Measurements from ENCODE around the gene GPR61. TPM values are rescaled to one million over a fixed set of nuclear protein-coding genes. Genes with fewer than 3 reads are reported as not detected.
A peak's percentile ranks its signal among the peaks of the same experiment; 100 is the strongest.

GPR61 gene
- total RNA-seq, 1 donor from 2014 or later: not detected

- Mint-ChIP-seq H3K4me3 (peak overlapping the region; percentile 92), H3K36me3 (ENCODE audit: low read depth) (peaks cover 3% of the 10 kb centered on the region), H3K4me1 (peaks cover 9% of the 10 kb centered on the region), H3K27me3 (ENCODE audit: low read depth) (no peaks in the 10 kb centered on the region), H3K9me3 (no peaks in the 10 kb centered on the region), H3K27ac (ENCODE audit: unreplicated experiment) (no peak overlapping the region)
- DNase-seq (ENCODE audit: low read depth, low spot score): no peak
- TF ChIP-seq CTCF (conservative IDR thresholded peaks at IDR 0.05): no peak
Observed at GRCh38 chr1:109493227-109493626, 46.4 kb upstream of the GPR61 start.

GRCh38 chr1:109493805-109494539, 45.7 kb upstream of the GPR61 start, which contains the start of gene CYB561D1:
CYB561D1 (plus strand) TSS chr1:109494094; CDS start chr1:109494140, 46 bp downstream.
- H3K27me3 Mint-ChIP-seq (ENCODE audit: low read depth): no peaks in the 10 kb centered on the region
- peak within 1 kb of the TSS; percentile 92 for H3K4me3 Mint-ChIP-seq
- H3K9me3 Mint-ChIP-seq: no peaks in the 10 kb centered on the region
- DNase-seq (ENCODE audit: low read depth, low spot score): peak; percentile 93
- peak; percentile 96 for TF ChIP-seq CTCF (conservative IDR thresholded peaks at IDR 0.05)
- H3K36me3 Mint-ChIP-seq (ENCODE audit: low read depth): peaks cover 3% of the 10 kb centered on the region
- no peak within 1 kb of the TSS for H3K27ac Mint-ChIP-seq (ENCODE audit: unreplicated experiment)
- H3K4me1 Mint-ChIP-seq: peaks cover 13% of the 10 kb centered on the region

- no peak for TF ChIP-seq CTCF (conservative IDR thresholded peaks at IDR 0.05)
- no peak for DNase-seq (ENCODE audit: low read depth, low spot score)
- H3K36me3 Mint-ChIP-seq (ENCODE audit: low read depth): peaks cover 3% of the 10 kb centered on the region
- peak overlapping the region; percentile 46 for H3K27ac Mint-ChIP-seq (ENCODE audit: unreplicated experiment)
- H3K4me3 Mint-ChIP-seq: peak overlapping the region; percentile 92
- H3K9me3 Mint-ChIP-seq: no peaks in the 10 kb centered on the region
- peaks cover 16% of the 10 kb centered on the region for H3K4me1 Mint-ChIP-seq
- H3K27me3 Mint-ChIP-seq (ENCODE audit: low read depth): no peaks in the 10 kb centered on the region
Observed at GRCh38 chr1:109495738-109496137, 43.9 kb upstream of the GPR61 start.

- Mint-ChIP-seq H3K4me1 (peaks cover 20% of the 10 kb centered on the region), H3K27ac (ENCODE audit: unreplicated experiment) (peak overlapping the region; percentile 19), H3K9me3 (no peaks in the 10 kb centered on the region), H3K36me3 (ENCODE audit: low read depth) (peaks cover 3% of the 10 kb centered on the region), H3K27me3 (ENCODE audit: low read depth) (no peaks in the 10 kb centered on the region), H3K4me3 (peak overlapping the region; percentile 66)
- no peak for TF ChIP-seq CTCF (conservative IDR thresholded peaks at IDR 0.05)
- no peak for DNase-seq (ENCODE audit: low read depth, low spot score)
Observed at GRCh38 chr1:109497449-109498160, 42.1 kb upstream of the GPR61 start.

- Mint-ChIP-seq H3K36me3 (ENCODE audit: low read depth) (peaks cover 3% of the 10 kb centered on the region), H3K9me3 (no peaks in the 10 kb centered on the region), H3K4me3 (peak overlapping the region; percentile 66), H3K27me3 (ENCODE audit: low read depth) (no peaks in the 10 kb centered on the region), H3K27ac (ENCODE audit: unreplicated experiment) (no peak overlapping the region), H3K4me1 (peaks cover 20% of the 10 kb centered on the region)
- TF ChIP-seq CTCF (conservative IDR thresholded peaks at IDR 0.05): peak; percentile 68
- DNase-seq (ENCODE audit: low read depth, low spot score): peak; percentile 71
Observed at GRCh38 chr1:109498161-109498801, 41.4 kb upstream of the GPR61 start.
